ENCODE data around the gene GLE1.

DNA sequence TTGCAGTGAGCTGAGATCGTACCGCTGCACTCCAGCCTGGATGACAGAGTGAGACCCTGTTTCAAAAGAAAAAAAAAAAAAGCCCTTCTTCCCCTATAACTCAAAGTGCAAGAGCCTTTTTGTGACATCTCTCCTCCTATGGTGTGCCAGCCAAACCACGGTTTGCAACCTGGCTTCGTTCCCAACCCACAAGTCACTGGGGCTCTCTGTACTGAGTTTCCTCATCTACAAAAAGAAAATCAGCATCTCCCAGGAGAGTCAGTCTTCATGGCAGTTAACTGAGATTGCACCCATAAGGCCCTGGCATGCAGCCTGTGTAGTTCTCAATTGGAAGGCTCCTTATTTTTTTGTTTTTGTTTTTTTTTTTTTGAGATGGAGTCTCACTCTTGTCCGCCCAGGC is 34.0 kb upstream of the GLE1 start:
- TF ChIP-seq ZNF274 (IDR thresholded peaks at IDR 0.05; ENCODE audit: low read depth, low read length) (no peak), YY1 (IDR thresholded peaks at IDR 0.05; ENCODE audit: insufficient read depth, insufficient read length) (no peak), SUZ12 (IDR thresholded peaks at IDR 0.05; ENCODE audit: extremely low read depth, insufficient read depth, insufficient read length) (no peak)
